HUES48 (cell line): Measurements from ENCODE around the gene PPP1R7.
A peak's percentile ranks its signal among the peaks of the same experiment; 100 is the strongest.
"Not testable (repeated sequence)": the region's sequence is repeated elsewhere in the genome, so short reads cannot be mapped to it uniquely, and the experiment has no call there.

Experiments used
- H3K27ac ChIP-seq: one replicate; pipeline ENCODE4 v1.7.0; 2013; ENCODE audit warnings: low read depth, low read length, inconsistent platforms
- H3K27me3 ChIP-seq: 2 replicates; pipeline ENCODE4 v1.6.1; 2013; ENCODE audit warnings: mild to moderate bottlenecking, low read length; ENCODE audit not compliant: control insufficient read depth, insufficient read depth
- H3K36me3 ChIP-seq: 2 replicates; pipeline ENCODE4 v1.6.1; 2013; ENCODE audit warnings: low read length; ENCODE audit not compliant: control insufficient read depth, insufficient read depth
- H3K4me1 ChIP-seq: 2 replicates; pipeline ENCODE4 v1.6.1; 2013; ENCODE audit warnings: mild to moderate bottlenecking, low read length; ENCODE audit not compliant: control insufficient read depth, insufficient read depth
- H3K4me3 ChIP-seq: 2 replicates; pipeline ENCODE4 v1.5.1; 2013; ENCODE audit warnings: mild to moderate bottlenecking, low read depth, low read length
- H3K9ac ChIP-seq: 2 replicates; pipeline ENCODE4 v1.6.1; 2013; ENCODE audit warnings: mild to moderate bottlenecking, low read depth, low read length, moderate library complexity
- H3K9me3 ChIP-seq: 2 replicates; pipeline ENCODE4 v1.6.1; 2013; ENCODE audit warnings: low read length; ENCODE audit not compliant: control insufficient read depth, insufficient read depth

PPP1R7 gene

DNA sequence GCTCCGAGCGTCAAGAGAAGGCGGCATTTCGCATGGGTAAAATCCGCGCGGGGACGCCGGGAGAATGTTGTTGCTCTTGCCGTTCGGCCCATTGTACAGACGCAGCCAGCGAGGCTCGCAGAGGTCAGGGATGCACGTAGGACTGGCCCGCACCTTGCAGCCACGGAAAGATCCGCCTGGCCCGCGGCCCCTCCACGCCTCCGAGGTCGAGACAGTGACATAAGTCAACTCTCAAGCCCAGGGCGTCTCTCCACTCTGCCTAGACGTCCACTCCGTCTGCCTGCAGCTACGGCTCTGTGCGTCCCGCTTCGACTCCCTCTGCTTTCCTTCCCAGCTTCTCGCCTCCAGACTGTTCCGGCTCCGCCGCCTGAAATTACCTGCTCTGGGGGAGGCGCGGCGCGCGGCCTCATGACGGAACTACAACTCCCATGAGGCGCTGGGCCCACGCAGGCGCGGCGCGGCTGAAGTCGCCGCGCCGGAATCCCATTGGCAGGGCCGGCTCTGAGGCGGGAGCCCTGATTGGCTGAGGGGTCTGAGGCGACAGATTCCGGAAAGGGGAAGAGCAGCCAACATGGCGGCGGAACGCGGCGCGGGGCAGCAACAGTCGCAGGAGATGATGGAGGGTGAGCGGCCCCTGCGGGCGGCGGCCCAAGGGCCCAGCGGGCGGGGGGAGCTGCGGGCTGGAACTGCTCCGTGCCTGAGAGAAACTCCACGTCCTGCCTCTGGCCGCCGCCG lies at the start of gene PPP1R7:
Gene PPP1R7 (plus strand): TSS at position 543 of the 735 bp plus-strand sequence. CDS start 29 bp downstream, at position 572.
- Histone ChIP-seq H3K9ac (peak within 1 kb of the TSS; percentile 29; the same call in 1 of the 2 replicates), H3K9me3 (no peaks in the 10 kb centered on the region), H3K36me3 (0 out of 2 replicates have a peak, but pooled peaks cover 7% of the 10 kb centered on the region), H3K4me3 (peak within 1 kb of the TSS; percentile 86), H3K27ac (peak within 1 kb of the TSS; percentile 57), H3K27me3 (0 out of 2 replicates have a peak, but pooled peaks cover 3% of the 10 kb centered on the region), H3K4me1 (peaks cover 20% of the 10 kb centered on the region; the same call in 1 of the 2 replicates)

DNA sequence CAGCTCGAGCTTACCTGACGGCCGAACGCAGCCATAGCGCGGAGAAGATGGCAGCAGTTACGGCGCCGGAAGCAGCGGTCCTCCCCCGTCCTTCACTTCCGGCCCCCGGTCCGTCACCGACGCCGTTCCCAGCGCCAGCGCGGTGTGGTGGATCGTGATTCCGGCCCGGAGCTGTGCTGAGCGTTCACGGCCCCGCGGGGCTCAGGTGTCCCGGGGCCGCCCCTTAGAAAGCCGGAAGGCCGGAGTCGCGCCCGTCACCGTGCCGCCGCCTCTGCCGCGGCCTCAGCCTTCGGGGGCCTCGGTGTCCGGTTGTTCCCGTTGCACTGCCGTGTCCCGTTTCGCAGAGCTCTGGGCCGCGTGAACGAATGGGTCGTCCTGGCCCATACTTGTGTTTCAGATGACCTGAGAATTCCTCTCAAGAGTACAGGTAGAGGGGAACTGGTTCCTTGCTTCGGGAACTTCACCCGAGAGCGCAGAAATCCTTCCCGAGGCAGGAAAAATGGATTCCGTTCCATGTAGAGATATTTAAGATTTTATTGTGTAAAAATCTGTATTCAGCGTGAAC lies 47.9 kb upstream of the PPP1R7 start, which contains the start of gene MTERF4:
Gene MTERF4 (minus strand): TSS at position 49 of the 565 bp plus-strand sequence. CDS start 14 bp downstream, at position 35.
- Histone ChIP-seq H3K9me3 (no peaks in the 10 kb centered on the region), H3K36me3 (peaks cover 35% of the 10 kb centered on the region), H3K4me1 (peaks cover 7% of the 10 kb centered on the region; the same call in 1 of the 2 replicates), H3K27me3 (no peaks in the 10 kb centered on the region), H3K27ac (peak within 1 kb of the TSS; percentile 88), H3K4me3 (peak within 1 kb of the TSS; percentile 72), H3K9ac (peak within 1 kb of the TSS; percentile 70)

DNA sequence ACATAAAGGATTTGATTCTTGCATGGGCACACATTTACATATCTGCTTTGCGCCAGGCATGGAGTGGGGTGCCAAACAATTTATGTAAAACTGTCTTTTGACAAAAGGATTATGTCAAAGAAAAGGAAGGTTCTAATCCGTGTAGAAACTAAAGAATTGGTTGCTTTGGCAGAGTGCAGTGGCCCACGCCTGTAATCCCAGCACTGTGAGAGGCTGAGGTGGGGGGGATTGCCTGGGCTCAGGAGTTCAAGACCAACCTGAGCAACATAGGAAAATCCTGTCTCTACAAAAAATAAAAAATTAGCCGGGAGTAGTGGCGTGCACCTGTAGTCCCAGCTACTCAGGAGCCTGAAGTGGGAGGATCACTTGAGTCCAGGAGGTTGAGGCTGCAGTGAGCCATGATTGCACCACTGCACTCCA lies 47.1 kb upstream of the PPP1R7 start:
- Histone ChIP-seq H3K27me3 (no peaks in the 10 kb centered on the region), H3K27ac (no peak overlapping the region), H3K4me3 (peak overlapping the region; percentile 72), H3K9me3 (no peaks in the 10 kb centered on the region), H3K36me3 (peaks cover 31% of the 10 kb centered on the region), H3K9ac (peak overlapping the region; percentile 70; the same call in 1 of the 2 replicates), H3K4me1 (peaks cover 7% of the 10 kb centered on the region; the same call in 1 of the 2 replicates)

DNA sequence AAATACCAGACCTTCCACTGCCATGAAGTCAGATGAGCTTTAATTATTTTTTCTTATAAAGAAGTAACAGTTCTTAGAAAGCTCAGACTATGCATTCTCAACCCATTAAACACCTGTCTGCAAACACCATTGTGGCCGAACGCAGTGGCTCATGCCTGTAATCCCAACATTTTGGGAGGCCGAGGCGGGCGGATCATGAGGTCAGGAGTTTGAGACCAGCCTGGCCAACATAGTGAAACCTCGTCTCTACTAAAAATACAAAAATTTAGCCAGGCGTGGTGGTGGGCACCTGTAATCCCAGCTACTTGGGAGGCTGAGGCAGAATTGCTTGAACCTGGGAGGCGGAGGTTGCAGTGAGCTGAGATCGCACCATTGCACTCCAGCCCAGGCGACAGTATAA lies 45.7 kb upstream of the PPP1R7 start:
- H3K4me3 ChIP-seq, H3K4me1 ChIP-seq, H3K27ac ChIP-seq, H3K27me3 ChIP-seq, H3K9me3 ChIP-seq, H3K9ac ChIP-seq: not testable (repeated sequence)
- H3K36me3 ChIP-seq, result peaks cover 25% of the 10 kb centered on the region

- Histone ChIP-seq H3K9me3 (no peaks in the 10 kb centered on the region), H3K4me1 (peaks cover 7% of the 10 kb centered on the region; the same call in 1 of the 2 replicates), H3K36me3 (peaks cover 23% of the 10 kb centered on the region), H3K27me3 (no peaks in the 10 kb centered on the region), H3K4me3 (no peak overlapping the region), H3K9ac (no peak overlapping the region), H3K27ac (no peak overlapping the region)
Observed at GRCh38 chr2:241105641-241106040, 44.6 kb upstream of the PPP1R7 start.

DNA sequence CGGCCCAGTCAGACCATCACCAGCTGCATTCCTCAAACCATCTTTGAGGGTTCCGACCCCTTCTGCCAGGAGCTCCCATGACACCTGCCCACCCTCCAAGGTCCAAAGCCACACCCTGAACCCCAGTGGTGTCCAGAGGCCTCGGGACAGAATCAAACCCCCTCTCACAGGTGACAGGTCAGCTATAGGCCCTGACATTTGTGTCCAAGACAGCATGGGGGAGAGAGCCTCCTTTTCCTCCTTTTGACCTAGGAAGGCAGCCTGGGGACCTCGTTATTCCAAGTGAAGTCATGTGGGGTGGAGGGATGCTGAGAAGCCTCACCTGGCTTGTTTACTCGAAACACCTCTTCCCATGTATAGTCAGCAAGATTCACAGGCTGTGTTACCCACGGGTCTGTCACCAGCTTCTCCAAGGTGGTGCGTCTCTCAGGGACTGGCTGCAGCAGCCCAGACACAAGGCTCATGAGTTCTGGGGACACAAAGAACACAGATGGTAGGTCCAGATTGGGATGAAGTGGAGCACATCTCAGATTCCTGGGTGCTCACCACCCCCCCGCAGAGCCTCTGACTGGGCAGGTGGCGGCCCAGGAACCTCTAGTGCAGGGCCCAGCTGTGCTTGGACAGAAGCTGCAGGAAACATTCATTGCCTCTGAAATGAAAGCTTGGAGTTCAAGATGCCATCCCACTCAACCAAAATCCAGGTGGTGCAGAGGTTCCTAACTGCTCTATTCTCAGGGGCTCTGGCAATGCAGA lies 43.1 kb upstream of the PPP1R7 start:
- Histone ChIP-seq H3K27ac (no peak overlapping the region), H3K27me3 (no peaks in the 10 kb centered on the region), H3K4me3 (no peak overlapping the region), H3K36me3 (peaks cover 29% of the 10 kb centered on the region), H3K4me1 (0 out of 2 replicates have a peak, but pooled peaks cover 7% of the 10 kb centered on the region), H3K9me3 (no peaks in the 10 kb centered on the region), H3K9ac (no peak overlapping the region)

DNA sequence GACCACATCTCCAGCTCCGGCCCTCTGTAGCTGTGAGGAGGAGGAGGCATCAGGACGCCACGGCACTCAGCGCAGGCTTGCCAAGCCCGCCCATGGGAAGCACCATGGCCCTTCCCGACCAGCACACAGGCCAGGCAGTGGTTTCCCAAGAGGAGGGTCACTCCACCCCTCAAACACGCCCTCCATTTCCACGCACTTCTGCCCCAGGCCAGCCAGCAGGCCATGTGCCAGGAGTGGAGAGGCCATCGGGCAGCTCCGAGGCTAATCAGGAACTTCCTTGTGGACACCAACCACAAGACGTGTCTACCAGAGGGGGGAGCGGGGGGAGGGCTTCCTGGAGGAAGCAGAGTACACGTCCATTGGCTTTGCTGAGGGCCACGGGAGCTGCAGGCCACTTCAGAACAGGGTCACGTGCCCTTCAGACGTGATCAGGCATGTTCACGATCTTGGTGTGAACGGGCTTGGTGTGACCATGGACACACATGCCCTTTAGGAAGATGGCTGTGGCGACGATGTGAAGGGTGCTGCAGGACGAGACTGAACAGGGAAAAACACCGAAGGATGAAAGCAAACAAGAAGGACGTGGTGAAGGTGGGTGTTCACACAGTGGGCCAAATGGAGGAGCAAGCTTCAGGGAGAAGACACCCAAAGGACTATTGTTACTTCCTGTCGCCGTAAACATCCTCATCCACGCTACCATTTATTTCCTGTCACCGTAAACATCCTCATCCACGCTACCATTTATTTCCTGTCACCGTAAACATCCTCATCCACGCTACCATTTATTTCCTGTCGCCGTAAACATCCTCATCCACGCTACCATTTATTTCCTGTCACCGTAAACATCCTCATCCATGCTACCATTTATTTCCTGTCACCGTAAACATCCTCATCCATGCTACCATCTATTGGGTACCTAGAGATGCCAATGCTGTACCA lies 41.7 kb upstream of the PPP1R7 start:
- Histone ChIP-seq H3K4me3 (no peak overlapping the region), H3K4me1 (0 out of 2 replicates have a peak, but pooled peaks cover under 1% of the 10 kb centered on the region), H3K27me3 (no peaks in the 10 kb centered on the region), H3K9me3 (no peaks in the 10 kb centered on the region), H3K36me3 (peaks cover 36% of the 10 kb centered on the region), H3K27ac (no peak overlapping the region), H3K9ac (no peak overlapping the region)

GRCh38 chr2:241109210-241110088 lies 40.8 kb upstream of the PPP1R7 start:
- Histone ChIP-seq H3K4me3 (no peak overlapping the region), H3K9ac (no peak overlapping the region)

GRCh38 chr2:241110089-241110606 lies 40.1 kb upstream of the PPP1R7 start:
- H3K9ac ChIP-seq, result no peak overlapping the region
- H3K9me3 ChIP-seq, result no peaks in the 10 kb centered on the region
- H3K36me3 ChIP-seq, result peaks cover 52% of the 10 kb centered on the region
- H3K4me3 ChIP-seq, result no peak overlapping the region
- no peak overlapping the region for H3K27ac ChIP-seq
- H3K27me3 ChIP-seq, result no peaks in the 10 kb centered on the region
- no peaks in the 10 kb centered on the region for H3K4me1 ChIP-seq

More at GRCh38 chr2:241109210-241110088, 40.8 kb upstream of the PPP1R7 start:
- H3K27me3 ChIP-seq, result no peaks in the 10 kb centered on the region
- no peak overlapping the region for H3K27ac ChIP-seq
- no peaks in the 10 kb centered on the region for H3K9me3 ChIP-seq
- no peaks in the 10 kb centered on the region for H3K4me1 ChIP-seq
- peaks cover 45% of the 10 kb centered on the region for H3K36me3 ChIP-seq
